Umbilical cord (tissue), 2 donors: ENCODE results near the gene WSCD2. TPM values are rescaled to one million over a fixed set of nuclear protein-coding genes. Genes with fewer than 3 reads are reported as not detected.
"Not testable (repeated sequence)": the region's sequence is repeated elsewhere in the genome, so short reads cannot be mapped to it uniquely, and the experiment has no call there.

Experiments
- DNase-seq: peaks from one replicate; pipeline ENCODE4 v3.0.0-alpha.2; 2015; ENCODE audit warnings: low spot score
- total RNA-seq: library from RNA; depleted of rRNA; stranded (reverse); fragments of >200 nt; gene quantifications from one replicate; pipeline ENCODE4 v1.2.3, GENCODE V29; 2014; ENCODE audit warnings: low replicate concordance; ENCODE audit not compliant: insufficient read depth

The WSCD2 gene
- total RNA-seq, 1 donor from 2014 or later, result 1.2 TPM

GRCh38 chr12:108194585-108194984 is 65.5 kb downstream of the WSCD2 start:
- no peak for DNase-seq

GRCh38 chr12:108196319-108196718 is 67.2 kb downstream of the WSCD2 start:
- no peak for DNase-seq

- no peak for DNase-seq
Measured at GRCh38 chr12:108196921-108197320, 67.8 kb downstream of the WSCD2 start.

DNA sequence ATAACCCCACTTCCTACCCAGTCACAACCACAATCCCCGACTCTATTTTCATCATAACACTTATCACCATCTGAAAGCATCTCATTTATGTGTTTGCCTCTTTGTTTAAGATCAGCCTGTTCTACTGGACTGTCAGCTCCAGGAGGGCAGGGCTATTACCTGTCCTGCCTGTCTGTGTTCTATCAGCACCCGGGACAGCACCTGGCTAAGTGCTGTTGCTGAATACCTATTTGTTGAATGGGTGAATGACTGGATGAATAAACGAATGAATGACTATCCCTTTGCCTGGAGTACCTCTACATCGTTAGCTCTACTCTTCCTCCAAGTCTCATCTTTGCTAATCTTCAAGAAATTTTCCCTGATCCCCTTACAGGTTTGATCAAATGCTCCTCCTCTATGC is 69.0 kb downstream of the WSCD2 start:
- no peak for DNase-seq

DNA sequence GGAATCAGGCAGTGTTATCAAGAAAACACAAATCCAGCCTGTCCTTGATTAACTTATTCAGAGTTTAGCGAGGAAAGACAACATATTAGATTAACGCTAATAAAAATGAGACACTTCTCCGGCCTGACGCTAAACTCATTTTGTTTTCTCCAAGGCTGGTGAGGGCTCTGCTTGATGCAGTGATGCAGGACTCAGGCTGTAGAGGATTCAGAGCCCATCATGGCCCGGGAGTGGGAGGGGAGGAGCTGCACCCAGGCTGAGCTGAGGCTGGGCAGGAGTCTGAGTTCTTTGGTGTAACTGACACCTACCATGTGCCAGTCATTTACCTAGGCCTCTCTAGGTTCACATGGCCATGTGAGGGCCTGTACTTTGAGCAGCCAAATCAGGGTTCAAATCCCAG is 70.0 kb downstream of the WSCD2 start:
- DNase-seq, result no peak

DNA sequence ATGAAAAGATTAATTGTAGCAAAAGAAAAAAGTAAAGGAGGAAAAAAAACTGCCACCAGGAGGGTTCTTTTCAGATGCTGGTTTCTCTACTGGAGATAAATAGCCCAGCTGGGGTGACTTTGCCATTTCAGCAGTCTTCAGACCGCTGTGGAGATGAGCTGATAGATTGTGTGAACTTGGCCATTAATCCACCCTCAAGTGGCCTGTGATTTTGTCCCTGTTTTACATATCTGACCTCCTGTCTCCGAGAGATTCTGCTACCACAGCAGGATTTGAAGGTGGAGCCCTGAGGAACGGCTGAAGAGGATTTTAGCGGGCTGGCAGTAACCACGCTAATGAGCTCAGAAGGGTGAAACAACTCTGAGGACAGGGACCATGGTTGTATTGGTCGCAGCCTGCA is 72.7 kb downstream of the WSCD2 start:
- DNase-seq, result no peak

- no peak for DNase-seq
Measured at GRCh38 chr12:108204117-108204987, 75.3 kb downstream of the WSCD2 start.

- no peak for DNase-seq
Measured at GRCh38 chr12:108205864-108206263, 76.8 kb downstream of the WSCD2 start.

GRCh38 chr12:108207791-108208730 is 79.0 kb downstream of the WSCD2 start:
- no peak for DNase-seq

GRCh38 chr12:108210001-108210400 is 80.9 kb downstream of the WSCD2 start:
- no peak for DNase-seq

GRCh38 chr12:108211157-108211556 is 82.1 kb downstream of the WSCD2 start:
- no peak for DNase-seq

DNA sequence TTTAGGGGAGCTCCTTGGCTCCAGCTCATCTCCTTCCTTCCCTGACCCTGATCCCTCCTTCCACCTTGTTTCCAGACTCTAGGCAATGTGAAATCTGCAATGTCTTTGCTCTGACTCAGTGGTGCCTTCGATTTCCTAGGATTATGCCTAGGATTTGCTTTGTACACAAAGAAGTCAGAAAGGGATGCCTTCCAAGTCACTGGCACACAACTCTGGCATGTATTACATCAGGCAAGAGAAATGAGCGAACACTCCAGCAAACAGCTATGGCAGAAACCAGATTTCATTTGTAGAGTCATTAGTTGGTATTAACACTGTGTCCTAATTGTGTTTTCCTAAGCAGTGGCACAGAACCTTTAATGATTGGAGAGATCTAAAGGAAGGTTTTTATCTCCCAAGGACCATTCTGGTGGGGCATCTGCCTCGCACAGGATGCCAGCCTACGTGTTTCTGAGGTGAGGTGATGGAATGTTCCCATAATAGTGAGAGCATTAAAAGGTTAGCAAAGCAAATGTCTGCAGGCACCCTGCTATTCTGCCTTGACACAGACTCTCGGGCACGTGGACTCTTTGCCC is 84.9 kb downstream of the WSCD2 start:
- no peak for DNase-seq

DNA sequence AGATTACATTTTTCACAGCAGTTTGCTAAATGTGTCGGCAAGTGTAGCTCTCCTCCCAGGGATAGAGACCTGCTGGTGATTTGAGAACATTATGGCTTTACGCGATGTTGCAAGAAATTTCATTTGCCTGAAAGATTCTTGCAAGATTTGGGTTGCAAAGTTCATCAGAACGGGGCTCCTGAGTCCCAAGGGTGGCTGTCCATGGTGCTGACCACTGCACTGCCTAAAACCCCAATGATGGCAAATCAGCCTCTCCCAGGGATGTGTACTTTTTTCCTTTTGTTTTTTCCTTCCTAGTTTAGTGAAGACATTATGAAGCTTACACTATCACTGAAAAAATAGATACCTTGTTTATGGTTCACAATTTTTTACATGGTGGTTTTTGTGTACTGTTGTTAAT is 85.4 kb downstream of the WSCD2 start:
- DNase-seq, result peak; percentile 52

- no peak for DNase-seq
Measured at GRCh38 chr12:108215458-108215857, 86.4 kb downstream of the WSCD2 start.

- no peak for DNase-seq
Measured at GRCh38 chr12:108218921-108219320, 89.8 kb downstream of the WSCD2 start.

GRCh38 chr12:108225101-108225500 is 96.0 kb downstream of the WSCD2 start:
- not testable (repeated sequence) for DNase-seq

- DNase-seq, result no peak
Measured at GRCh38 chr12:108226866-108227265, 97.8 kb downstream of the WSCD2 start.

DNA sequence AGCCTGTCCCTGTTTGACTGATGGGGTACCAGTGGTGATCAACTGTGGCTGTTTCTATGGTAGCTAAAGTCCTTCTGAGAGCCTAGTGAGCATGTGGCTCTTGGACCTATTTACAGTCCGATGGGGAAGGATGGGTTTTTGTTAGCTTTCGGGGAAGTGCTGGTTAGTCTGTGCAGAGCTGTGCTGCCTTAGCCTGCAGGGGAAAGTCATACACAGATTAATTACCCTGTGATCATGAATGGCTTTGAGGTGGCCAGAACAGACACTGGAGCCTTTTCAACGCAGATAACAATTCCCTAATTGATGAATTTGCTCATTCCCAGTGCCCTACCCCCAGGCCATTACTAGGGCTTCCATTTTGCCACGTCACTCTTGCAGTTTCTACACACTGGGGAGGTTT is 99.7 kb downstream of the WSCD2 start:
- DNase-seq, result no peak

- no peak for DNase-seq
Measured at GRCh38 chr12:108231109-108231905, 102.2 kb downstream of the WSCD2 start.

DNA sequence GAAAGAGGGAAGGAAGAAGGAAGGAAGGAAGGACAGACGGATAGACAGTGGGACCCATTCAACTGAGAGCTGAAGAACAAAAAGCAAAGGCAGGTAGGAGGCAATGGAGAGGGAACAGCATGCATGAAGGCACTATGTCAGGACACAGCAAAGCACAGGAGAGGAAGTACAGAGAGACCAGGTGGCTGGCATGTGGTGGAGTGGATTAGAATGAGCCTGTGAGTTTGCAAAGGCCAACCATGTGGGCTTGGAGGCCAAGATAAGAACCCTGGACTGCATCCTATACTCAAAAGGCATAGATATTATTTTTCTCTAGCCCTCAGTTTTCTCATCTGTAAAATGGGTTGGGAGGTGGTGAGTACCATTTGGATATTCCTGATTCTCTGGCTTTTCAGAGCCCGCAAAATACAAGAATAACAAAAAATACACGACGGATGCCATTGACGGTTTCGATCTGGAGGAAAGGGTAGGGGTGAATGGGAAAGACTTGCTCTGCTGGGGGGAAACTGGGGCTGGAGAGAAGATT is 102.9 kb downstream of the WSCD2 start:
- no peak for DNase-seq

GRCh38 chr12:108232565-108232964 is 103.5 kb downstream of the WSCD2 start:
- no peak for DNase-seq
